Measurements from ENCODE around the gene PACSIN3.
A peak's percentile ranks its signal among the peaks of the same experiment; 100 is the strongest.
"Not testable (repeated sequence)": the region's sequence is repeated elsewhere in the genome, so short reads cannot be mapped to it uniquely, and the experiment has no call there.

PACSIN3 gene

DNA sequence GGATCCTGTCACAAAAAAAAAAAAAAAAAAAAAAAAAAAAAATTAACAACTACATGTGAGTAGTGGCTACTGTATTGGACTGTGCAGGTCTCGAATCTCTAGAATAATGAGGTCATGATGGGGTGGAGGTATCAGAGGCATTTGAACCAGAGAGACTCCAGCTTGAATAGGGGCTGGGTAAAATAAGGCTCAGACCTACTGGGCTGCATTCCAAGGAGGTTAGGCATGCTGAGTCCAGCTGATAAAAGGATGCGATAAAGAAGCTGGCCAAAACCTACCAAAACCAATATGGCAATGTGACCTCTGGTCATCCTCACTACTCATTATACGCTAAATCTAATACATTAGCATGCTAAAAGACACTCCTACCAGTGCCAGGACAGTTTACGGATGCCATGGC, 5.9 kb upstream of the PACSIN3 start:
- no peak for DNase-seq (ENCODE audit: low read depth in 2 of 2)

DNA sequence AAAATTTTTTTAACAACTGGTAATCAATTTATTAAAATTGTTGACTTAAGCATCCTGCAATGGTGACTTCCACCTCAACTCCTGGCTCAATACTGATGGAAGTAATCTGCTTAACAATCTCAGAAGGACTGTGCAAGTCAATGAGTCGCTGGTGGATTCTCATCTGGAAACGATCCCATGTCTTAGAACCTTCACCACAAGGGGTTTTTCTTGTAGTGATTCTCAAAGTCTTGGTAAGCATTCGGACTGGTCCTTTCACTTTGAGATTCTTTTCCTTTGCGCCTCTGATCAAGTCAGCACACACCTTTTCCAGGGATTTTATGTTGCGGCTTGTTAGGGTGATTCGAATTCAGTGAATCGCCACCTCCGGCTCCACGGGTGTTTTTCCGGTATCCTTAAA, 4.9 kb upstream of the PACSIN3 start:
- not testable (repeated sequence) for DNase-seq (ENCODE audit: low read depth in 2 of 2)

DNA sequence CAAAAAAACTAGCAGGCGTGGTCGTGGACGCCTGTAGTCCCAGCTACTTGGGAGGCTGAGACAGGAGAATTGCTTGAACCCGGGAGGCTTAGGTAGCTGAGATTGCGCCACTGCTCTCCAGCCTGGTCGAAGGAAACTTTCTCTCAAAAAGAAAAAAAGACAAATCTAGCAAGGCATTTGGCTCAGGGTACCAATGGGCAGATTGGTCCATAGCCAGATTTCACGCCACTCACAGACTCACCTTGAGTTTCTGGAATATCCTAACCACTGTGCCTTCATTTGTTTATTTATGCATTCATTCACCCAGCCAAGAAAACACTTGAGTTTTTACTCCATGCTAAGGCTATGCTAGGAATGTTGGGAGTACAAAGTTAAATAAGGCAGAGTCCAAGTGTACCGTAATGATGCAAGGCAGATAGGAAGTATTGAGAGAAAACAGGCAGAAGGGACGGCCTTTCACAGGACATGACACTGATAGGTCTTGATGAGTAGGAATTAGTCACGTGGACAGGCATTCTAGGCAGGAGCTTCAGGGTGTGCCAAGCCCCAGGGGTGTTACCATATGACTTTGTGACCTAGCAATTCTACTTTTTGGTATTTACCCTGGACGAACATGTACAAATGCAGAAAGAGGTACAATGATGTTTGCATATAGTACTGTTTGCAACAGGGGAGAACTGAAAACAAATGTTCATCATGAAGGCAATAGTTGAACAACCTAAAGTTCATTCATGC, 3.0 kb upstream of the PACSIN3 start:
- DNase-seq (ENCODE audit: low read depth in 2 of 2): no peak

DNA sequence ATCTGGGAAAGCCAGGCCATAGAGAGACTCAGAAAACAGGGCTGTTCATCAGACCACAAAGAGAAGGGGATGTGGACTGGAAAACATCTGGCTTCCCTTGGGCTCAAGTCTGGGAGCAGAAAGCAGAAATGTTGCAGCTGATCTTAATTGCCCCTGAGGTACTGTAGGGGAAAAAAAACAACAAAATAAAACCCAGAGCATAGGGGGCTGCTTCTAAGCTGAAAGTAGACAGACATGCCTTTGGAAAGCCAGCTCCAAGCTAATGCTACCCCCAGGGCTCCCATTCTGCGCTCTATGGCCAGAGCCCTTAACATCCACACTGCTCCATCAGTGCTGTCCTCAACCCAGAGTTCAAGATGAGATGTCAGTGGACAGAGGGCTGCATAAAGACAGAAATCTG, 2.0 kb upstream of the PACSIN3 start:
- no peak for DNase-seq (ENCODE audit: low read depth in 2 of 2)

DNA sequence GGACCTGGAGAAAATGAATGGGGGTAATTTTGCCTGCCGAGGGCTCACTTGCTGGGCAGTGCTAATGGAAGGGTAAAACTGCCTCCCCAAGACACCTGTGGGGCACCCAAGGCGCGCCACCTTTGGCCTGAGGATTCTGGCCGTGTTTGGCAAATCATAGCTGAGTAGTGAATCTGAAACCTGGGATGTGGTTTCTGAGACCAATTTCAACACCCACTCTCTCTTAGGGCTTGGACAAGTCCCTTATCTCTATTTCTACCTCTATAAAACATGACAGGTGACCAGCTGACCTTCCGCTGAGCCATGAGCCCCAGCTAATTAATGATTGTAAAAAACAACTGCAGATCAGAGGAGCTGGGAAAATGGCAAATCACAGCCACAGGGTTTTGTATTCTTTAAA, 1.5 kb upstream of the PACSIN3 start:
- DNase-seq (ENCODE audit: low read depth in 2 of 2): no peak

DNA sequence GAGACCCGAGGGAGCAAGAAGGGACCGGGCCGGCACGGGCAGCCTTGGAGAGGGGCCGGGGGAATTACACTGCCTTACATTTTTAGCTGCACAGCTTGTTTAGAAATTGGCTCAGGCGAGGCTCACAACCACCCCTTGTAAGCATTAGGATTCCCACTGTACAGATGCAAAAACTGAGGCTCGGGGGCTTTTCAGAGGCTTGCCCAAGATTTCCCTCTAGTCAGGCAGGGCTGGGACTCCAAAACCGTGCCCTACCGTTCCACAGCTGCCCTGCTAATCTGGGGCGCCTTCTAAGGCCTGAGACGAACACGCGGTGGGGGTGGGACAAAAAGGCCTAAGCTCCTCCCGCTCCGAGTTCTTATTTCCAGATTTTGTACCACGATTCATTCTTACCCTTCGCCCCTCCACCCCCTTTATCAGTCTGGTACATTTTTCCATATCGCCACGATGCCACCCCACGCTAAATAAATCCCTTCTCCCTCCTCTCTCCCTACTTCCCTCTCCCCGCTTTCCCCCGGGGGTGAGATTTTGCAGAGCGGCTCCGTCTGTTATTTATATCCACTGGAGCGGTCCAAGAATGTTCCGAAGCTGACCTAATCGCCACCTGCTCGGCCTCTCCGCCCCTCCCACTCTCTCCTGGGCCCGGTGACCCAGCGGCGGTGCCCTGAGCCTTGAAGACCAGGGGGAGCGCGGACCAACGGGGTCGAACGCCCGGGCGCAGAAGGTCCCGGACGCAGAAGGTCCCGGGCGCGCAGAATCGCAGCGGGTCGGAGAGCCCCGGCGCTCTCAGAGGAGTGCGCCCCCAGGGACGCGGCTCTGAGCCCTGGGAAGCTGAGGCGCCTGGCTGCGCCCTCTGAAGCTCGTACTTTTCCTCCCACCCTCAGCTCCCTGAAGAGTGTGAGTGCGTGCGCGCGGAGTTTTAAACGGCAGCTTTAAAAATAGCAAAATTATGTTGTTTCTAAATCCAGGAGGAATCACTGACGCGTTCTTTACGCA, 764 bp upstream of the PACSIN3 start:
- DNase-seq (ENCODE audit: low read depth in 2 of 2): peak in 1 of 2 donors; percentile 45

DNA sequence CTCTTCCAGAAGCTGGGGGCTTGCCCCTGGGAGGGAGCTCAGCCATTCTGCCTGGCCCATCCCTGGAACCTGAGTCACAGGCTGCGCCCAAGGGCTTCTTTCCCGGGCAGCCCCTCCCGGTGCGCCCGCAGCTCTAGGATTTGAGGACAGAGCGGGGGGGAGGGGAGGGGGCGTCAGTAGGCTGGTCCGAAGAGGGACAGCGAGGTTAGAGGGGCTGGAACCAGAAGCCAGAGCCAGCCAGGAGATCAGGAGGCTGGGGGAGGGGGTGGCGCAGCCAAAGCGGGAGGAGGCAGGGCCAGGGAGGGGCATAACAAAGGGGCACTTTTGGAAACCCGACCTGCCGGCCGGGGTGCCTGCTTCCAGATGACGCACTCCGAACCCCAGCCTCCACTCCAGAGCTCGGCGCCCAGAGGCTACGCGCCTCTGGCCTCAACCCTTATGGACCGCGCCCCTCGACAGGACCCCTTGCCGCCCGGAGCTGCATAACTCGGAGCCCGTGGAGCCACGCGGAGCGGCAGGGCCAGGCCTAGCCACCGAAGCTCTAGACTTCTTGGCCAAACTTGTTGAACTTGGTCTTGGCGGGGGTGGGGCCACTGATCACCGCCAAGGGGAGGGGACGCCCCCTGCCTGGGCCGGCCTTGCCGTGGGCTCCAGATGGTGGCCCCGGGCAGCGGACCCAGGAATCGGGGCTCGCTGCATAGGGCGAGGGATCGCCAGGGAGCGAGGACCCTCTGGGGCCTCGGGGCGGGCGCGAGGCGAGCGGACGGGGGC, 744 bp downstream of the PACSIN3 start:
- DNase-seq (ENCODE audit: low read depth in 2 of 2): no peak

DNA sequence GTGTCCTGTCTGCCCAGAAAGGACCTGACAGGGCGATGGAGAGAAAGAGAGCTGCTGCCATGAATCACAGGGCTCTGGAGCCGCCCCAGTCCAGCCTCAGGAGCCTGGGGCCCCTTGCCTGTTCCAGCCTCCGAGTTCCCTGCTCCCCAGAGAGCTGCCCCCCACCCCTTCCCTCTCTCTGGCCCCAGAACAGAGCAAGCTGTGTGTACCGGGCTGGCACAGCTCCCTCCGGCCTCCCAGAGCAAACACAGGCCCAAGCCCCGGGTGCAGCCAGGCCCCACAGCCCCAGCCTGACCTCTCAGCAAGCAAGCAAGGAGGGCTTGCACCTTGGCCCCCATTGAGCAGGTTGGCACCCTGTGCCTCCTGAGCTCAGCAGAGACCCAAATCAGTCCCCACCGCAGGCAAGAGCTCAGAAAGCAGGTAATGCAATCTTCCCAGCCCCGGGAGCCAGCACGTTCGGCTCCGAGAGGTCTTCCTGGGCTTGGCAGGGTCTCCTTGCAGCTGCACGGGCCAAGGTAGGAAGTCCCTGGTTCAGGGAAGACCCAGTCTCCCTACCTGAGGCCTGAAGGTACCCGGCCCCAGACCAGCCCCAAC, 1.4 kb downstream of the PACSIN3 start:
- no peak for DNase-seq (ENCODE audit: low read depth in 2 of 2)

DNA sequence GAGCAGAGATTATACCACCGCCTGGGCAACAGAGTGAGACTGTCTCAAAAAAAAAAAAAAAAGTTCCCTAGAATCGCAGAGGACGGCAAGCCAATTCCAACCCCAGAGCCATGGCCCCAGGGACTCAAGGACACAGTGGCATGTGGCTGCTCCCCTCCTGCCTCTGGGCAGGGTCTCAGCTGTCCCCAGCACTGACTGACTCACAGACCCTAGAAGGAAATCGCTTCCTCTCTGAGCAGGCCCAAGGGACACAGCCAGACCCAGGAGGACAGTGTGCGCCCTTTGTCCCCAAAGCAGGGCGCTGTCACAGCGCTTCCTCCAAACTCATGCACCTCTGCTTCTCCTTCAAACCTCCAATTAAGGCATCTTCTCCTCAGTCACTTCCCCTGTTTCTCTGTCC, 2.3 kb downstream of the PACSIN3 start:
- no peak for DNase-seq (ENCODE audit: low read depth in 2 of 2)

DNA sequence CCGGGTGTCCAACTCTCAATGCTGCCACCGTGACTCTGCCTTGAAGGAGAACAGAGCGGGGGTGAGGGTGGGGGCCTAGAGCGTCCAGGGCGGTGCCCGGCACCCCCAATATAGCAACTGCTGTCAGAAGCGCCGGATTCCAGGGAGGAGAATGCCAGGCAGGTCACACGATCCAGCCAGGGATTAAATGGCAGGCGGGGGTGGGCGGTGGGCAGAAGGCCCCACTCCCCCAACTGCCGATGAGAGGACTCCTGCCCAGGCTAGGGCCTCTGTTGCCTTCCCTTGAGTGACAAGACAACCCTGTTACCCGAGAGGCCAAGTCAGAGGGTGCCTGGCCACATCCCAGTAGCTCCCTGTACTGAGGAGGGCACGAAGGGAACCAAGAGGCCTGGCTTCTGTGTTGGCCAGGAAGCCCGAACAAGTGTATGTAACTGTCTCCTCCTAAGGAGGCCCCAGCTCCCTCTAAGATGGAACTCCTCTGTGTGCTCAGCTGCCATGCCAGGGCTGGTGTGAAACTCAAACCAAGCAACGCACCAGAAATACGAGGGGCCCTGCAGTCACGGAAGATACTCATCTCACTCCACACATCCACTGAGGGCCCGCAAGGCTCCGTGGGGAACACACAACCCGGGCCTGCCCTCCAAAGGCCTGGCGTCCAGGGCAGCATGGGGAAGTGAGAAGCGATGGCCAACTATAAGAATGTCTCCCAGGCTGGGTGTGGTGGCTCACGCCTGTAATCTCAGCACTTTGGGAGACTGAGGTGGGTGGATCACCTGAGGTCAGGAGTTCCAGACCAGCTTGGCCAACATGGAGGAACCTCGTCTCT, 3.0 kb downstream of the PACSIN3 start:
- no peak for DNase-seq (ENCODE audit: low read depth in 2 of 2)

DNA sequence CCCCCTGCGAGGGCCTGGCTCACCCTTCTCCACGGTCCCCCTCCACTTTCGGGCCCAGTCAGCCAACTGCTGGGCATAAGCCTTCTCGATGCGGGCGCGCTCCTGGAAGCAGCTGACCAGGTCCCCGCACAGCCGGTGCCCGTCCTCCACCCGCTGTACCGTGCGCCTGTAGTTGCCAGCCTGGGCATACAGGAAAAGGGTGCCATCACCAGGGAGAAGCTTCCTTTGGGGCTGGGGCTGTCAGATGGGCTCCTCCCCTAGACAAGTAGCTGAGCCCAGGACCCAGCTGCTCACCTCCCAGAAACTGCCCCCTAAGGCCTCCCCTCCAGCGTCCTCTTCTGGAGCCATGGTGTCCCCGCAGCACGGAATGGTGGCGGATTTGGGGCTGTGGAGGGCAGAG, 3.9 kb downstream of the PACSIN3 start:
- DNase-seq (ENCODE audit: low read depth in 2 of 2): no peak

DNA sequence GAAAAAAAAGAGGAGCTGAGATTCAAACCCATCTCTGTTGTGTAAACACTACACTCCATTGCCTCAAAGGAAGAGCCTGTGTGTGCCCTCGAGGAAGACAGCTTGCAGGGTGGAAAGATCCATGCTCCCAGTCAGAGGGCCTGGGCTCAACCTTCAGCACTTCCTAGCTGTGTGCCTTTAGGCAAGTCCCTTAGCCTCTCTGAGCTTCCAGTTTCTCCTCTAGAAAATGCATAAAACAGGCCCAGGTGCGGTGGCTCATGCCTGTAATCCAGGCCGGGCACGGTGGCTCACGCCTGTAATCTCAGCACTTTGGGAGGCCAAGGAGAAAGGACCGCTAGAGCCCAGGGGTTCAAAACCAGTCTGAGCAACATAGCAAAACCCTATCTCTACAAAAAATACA, 5.0 kb downstream of the PACSIN3 start:
- DNase-seq (ENCODE audit: low read depth in 2 of 2): no peak

DNA sequence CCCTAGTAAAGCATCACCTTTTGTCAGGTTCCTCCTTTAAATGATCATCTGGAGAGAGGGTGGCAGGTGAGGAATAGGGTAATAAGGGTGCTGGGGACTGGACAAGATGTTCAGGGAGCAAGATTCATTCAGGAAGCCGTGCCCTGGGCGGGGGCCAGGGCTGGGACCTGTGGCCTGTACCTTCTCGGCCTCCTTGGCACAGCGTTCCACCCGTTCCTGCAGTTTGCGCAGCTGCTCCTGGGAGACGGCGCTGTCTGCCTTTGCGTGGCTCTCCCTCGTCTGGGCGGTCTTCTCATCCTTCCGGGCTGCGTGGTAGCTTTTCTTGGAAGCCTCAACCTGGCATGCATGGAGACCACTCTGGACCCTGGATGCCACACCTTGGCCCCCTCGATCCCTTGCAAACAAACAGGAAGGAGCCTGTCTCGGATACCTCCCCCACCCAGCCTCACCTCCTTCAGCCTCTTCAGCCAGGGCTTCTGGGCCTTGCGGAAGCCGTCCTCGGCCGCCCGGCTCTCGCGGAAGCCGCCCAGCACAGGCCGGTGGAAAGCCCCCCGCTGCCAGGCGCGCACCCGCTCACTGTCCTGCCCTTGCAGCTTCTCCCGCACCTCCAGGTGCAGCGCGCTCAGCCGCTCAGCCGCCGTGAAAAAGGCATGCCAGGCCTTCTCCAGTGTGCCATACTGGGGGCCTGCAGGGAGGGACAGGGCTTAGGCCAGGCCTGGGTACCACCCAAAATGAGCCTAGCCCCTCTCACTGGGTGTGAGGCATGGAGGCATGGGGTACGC, 6.0 kb downstream of the PACSIN3 start:
- DNase-seq (ENCODE audit: low read depth in 2 of 2): no peak

DNA sequence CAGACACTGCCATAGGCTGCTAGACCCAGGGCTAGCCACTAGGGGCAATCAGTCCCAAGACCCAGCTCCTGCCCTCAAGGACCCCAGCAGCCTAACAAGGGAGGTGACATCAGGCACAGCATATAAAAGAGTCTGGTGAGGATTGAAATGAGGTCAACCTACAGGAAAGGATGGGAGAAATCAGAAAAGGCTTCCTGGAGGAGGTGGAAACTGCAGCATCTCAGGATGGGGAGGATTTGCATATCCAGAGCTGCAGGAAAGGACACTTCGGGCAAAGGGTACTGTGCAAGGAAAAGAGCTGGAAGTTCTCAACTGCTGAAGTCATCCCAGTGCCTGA, 6.6 kb downstream of the PACSIN3 start:
- no peak for DNase-seq (ENCODE audit: low read depth in 2 of 2)

DNA sequence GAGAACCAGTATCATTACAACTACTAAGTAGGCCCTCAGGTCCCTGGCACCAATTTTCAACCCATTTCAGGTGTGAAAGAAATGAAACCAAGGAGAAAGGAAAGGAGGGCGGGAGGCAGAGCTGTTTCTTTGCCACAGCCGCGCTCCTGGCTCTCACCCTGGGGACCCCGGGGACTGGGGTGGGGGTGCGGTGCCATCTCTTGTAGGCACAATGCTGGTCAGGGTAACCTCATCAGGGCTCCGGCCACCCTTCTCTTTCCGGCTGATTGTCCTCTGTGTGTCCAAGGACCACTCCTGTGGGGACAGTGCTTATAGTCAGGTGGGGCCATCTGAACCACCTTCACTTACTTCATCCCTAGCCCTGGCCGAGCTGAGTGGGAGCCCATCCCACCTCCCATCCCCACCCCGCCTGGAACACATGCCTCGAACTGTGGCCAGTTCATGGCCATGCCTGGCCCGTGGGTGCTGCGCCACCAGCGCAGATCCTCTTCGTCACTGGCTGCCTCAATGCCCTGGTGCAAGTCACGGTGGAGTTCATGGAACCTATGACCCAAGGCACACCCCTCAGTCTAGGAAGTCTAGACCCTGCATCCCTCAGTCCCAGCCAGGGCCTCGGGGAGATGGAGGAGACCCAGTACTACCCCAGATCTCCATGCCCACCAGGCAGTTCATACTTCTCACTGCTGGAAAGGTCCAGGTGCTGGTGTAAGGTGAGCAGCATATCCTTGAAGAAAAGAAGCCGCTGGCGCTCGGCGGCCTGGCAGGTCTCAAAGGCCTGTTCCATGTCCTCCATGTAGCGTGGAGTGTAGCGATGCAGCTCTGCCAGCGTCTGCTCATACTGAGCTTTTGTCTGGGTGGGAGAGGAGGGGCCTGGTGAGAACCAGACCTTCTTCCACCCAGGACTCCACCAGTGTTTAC, 7.2 kb downstream of the PACSIN3 start:
- no peak for DNase-seq (ENCODE audit: low read depth in 2 of 2)

DNA sequence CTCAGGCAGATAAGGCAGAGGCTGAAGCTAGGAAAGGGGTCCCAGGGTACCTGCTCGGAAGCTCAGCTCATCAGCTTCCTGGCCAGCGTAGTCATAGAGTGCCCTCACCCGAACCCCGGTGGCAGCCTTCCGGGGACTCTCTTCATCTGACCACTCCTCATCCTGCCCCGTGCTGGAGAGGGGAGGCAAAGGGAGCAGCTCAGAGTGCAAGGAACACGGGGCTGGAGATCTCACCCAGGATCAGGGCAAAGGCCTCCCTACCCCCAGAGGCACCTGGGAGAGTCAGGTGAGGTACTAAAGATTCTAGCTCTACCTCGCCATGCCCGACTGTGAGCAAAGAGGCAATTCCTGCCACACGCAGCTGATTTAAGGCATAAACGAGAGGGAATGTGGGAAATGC, 7.9 kb downstream of the PACSIN3 start:
- no peak for DNase-seq (ENCODE audit: low read depth in 2 of 2)

DNA sequence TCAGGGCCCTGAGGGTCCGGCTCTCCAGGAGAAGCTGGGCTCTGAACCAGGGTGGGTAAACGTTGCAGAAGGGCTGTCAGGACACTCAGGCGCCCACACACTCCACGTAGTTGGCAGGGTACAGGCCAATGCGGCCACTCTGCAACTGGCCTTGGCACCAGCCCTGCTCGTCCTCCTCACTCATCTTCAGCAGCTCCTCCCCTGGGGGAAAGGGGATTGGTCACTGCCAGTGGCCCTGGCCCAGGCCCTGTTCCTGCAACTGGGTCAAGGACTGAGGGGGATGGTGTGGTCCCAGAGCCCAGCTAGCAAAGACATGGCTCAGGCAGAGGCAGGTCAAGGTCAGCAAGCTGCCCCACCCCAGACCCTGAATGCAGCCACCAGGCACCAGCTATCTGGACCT, 8.4 kb downstream of the PACSIN3 start:
- DNase-seq (ENCODE audit: low read depth in 2 of 2): no peak

DNA sequence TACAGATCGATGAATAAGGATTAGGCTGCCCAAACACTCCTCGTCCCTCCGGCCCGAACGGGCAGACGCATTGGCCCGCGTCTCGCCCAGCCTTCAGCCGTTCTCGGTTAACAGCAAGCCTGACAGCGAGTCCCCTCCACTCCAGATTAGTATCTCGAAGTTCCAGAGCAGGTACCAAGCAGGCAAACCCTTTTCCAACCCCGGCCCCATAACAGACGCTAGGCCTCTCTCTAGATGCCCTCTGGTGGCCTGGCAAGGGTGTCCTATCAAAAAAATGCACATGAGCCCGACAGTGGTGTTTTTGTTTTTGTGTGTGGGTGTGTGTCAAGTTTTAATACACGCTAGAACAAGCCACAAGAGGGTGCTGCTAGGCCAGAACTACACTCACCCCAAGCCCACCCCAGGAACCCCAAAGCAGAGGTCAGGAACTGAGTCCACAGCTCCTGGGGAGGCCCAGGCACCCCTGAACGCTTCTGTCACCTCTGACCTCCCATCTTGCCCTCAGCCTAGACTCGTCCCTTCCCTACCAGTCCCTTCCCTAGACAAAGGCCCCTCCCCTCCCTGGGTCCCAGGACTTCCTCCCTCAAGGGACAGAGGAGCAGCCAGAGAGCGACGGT, 8.9 kb downstream of the PACSIN3 start:
- peak; percentile 60 to 64 for DNase-seq (ENCODE audit: low read depth in 2 of 2)
